Activated CD8-positive, alpha-beta T cell treated with anti-CD3 and anti-CD28 coated beads, Interleukin-2, amount 10 ng/mL, durations not matched to agents 7 days and 5 days (primary cell): ENCODE data around the gene VSTM2L. TPM values are rescaled to one million over a fixed set of nuclear protein-coding genes. Genes with fewer than 3 reads are reported as not detected.

ENCODE experiments used
- ATAC-seq: fragments of 150-1000 bp; cut with Tn5 transposase; one replicate; pipeline ENCODE4 v1.10.0; 2021; ENCODE audit warnings: moderate library complexity
- CTCF ChIA-PET: fragments of 350-600 bp; sonication (Branson Sonifier 250); formaldehyde crosslinking; loops from one replicate; lab custom pipeline; 2021; ENCODE audit warnings: antibody characterized with exemption; lab: Charles Lee
- POLR2A ChIA-PET: fragments of 350-600 bp; sonication (Branson Sonifier 250); formaldehyde crosslinking; loops from one replicate; lab custom pipeline; 2021; ENCODE audit warnings: antibody characterized with exemption; lab: Charles Lee
- DNase-seq: peaks from one replicate; pipeline ENCODE4 v3.0.0-alpha.2; 2020
- H3K27ac Mint-ChIP-seq: one replicate; pipeline ENCODE4 v1.8.0; 2021; ENCODE audit warnings: mild to moderate bottlenecking, mixed read lengths
- H3K27me3 Mint-ChIP-seq: one replicate; pipeline ENCODE4 v1.8.0; 2021; ENCODE audit warnings: low read depth, mixed read lengths
- H3K36me3 Mint-ChIP-seq: one replicate; pipeline ENCODE4 v1.8.0; 2021; ENCODE audit warnings: low read depth, mixed read lengths
- H3K4me1 Mint-ChIP-seq: one replicate; pipeline ENCODE4 v1.8.0; 2021; ENCODE audit warnings: low read depth, mixed read lengths
- H3K4me3 Mint-ChIP-seq: one replicate; pipeline ENCODE4 v1.8.0; 2021; ENCODE audit warnings: mild to moderate bottlenecking, mixed read lengths
- H3K9me3 Mint-ChIP-seq: one replicate; pipeline ENCODE4 v1.8.0; 2022; ENCODE audit warnings: mixed read lengths; ENCODE audit not compliant: insufficient read depth
- total RNA-seq, 2 experiments: library from RNA; stranded (reverse); gene quantifications; one replicate each; pipeline ENCODE4 v1.2.3, GENCODE V29; 2021

VSTM2L gene
- total RNA-seq, 2 experiments from 2014 or later: 0.21 TPM; not detected in 1

GRCh38 chr20:37984018-37984785 is 81.3 kb downstream of the VSTM2L start:
- no peak for DNase-seq
- CTCF ChIA-PET: interaction anchor here (1.1 kb wide), 1 partner anchor 16 kb away, joined by 3 read pairs; no protein-coding TSS in a partner anchor
- peaks cover 33% of the 10 kb centered on the region for H3K36me3 Mint-ChIP-seq
- H3K9me3 Mint-ChIP-seq: no peaks in the 10 kb centered on the region
- POLR2A ChIA-PET: no interaction called here
- H3K27ac Mint-ChIP-seq: no peak overlapping the region
- ATAC-seq: no peak
- H3K27me3 Mint-ChIP-seq: no peaks in the 10 kb centered on the region
- no peak overlapping the region for H3K4me3 Mint-ChIP-seq
- peaks cover 4% of the 10 kb centered on the region for H3K4me1 Mint-ChIP-seq

GRCh38 chr20:37986044-37986858 is 83.3 kb downstream of the VSTM2L start:
- CTCF ChIA-PET: no interaction called here
- no peak for ATAC-seq

GRCh38 chr20:37986873-37987601 is 84.1 kb downstream of the VSTM2L start:
- H3K27ac Mint-ChIP-seq: no peak overlapping the region

More at GRCh38 chr20:37986044-37986858, 83.3 kb downstream of the VSTM2L start:
- Mint-ChIP-seq H3K4me1 (peaks cover 23% of the 10 kb centered on the region), H3K4me3 (no peak overlapping the region), H3K27ac (no peak overlapping the region), H3K27me3 (no peaks in the 10 kb centered on the region), H3K36me3 (peaks cover 46% of the 10 kb centered on the region), H3K9me3 (no peaks in the 10 kb centered on the region)
- no peak for DNase-seq
- POLR2A ChIA-PET: interaction anchor here (0.6 kb wide), 1 partner anchor 437 kb away, joined by 3 read pairs; no protein-coding TSS in a partner anchor

GRCh38 chr20:37987602-37988290 is 84.8 kb downstream of the VSTM2L start:
- Mint-ChIP-seq H3K9me3 (no peaks in the 10 kb centered on the region), H3K36me3 (peaks cover 41% of the 10 kb centered on the region), H3K27ac (no peak overlapping the region), H3K27me3 (no peaks in the 10 kb centered on the region), H3K4me3 (no peak overlapping the region), H3K4me1 (peaks cover 32% of the 10 kb centered on the region)
- no peak for DNase-seq
- ChIA-PET CTCF (no interaction called here), POLR2A (no interaction called here)
- ATAC-seq: no peak

More at GRCh38 chr20:37986873-37987601, 84.1 kb downstream of the VSTM2L start:
- H3K27me3 Mint-ChIP-seq: no peaks in the 10 kb centered on the region
- ATAC-seq (no peak), DNase-seq (no peak)
- H3K4me1 Mint-ChIP-seq: peaks cover 30% of the 10 kb centered on the region
- peaks cover 46% of the 10 kb centered on the region for H3K36me3 Mint-ChIP-seq
- ChIA-PET CTCF (no interaction called here), POLR2A (no interaction called here)
- H3K4me3 Mint-ChIP-seq: no peak overlapping the region
- no peaks in the 10 kb centered on the region for H3K9me3 Mint-ChIP-seq

GRCh38 chr20:37988306-37988954 is 85.5 kb downstream of the VSTM2L start:
- POLR2A ChIA-PET: interaction anchor here (0.6 kb wide), 1 partner anchor 432 kb away, joined by 3 read pairs; no protein-coding TSS in a partner anchor
- H3K27me3 Mint-ChIP-seq: no peaks in the 10 kb centered on the region
- no peaks in the 10 kb centered on the region for H3K9me3 Mint-ChIP-seq
- CTCF ChIA-PET: no interaction called here
- peaks cover 39% of the 10 kb centered on the region for H3K36me3 Mint-ChIP-seq
- no peak for DNase-seq
- H3K27ac Mint-ChIP-seq: no peak overlapping the region
- no peak for ATAC-seq
- H3K4me1 Mint-ChIP-seq: peaks cover 37% of the 10 kb centered on the region
- H3K4me3 Mint-ChIP-seq: no peak overlapping the region

- CTCF ChIA-PET: interaction anchor here (0.6 kb wide), 1 partner anchor 425 kb away, joined by 3 read pairs; no protein-coding TSS in a partner anchor
- Mint-ChIP-seq H3K4me1 (peaks cover 37% of the 10 kb centered on the region), H3K27ac (peak overlapping the region; percentile 88), H3K9me3 (no peaks in the 10 kb centered on the region), H3K4me3 (peak overlapping the region; percentile 13), H3K27me3 (no peaks in the 10 kb centered on the region), H3K36me3 (peaks cover 44% of the 10 kb centered on the region)
- POLR2A ChIA-PET: interaction anchor here (0.6 kb wide), 1 partner anchor 820 kb away, joined by 8 read pairs; no protein-coding TSS in a partner anchor
- ATAC-seq: no peak
- DNase-seq: no peak
Measured at GRCh38 chr20:37989601-37990295, 86.8 kb downstream of the VSTM2L start.

- Mint-ChIP-seq H3K36me3 (peaks cover 51% of the 10 kb centered on the region), H3K27me3 (no peaks in the 10 kb centered on the region), H3K4me1 (peaks cover 37% of the 10 kb centered on the region), H3K9me3 (no peaks in the 10 kb centered on the region), H3K4me3 (peak overlapping the region; percentile 35), H3K27ac (peak overlapping the region; percentile 88)
- POLR2A ChIA-PET: no interaction called here
- peak; percentile 86 for DNase-seq
- peak; percentile 88 for ATAC-seq
- CTCF ChIA-PET: no interaction called here
Measured at GRCh38 chr20:37990571-37991151, 87.7 kb downstream of the VSTM2L start.

- CTCF ChIA-PET: interaction anchor here (0.6 to 1.7 kb wide), 4 partner anchors 16 to 76 kb away, joined by 3 to 5 read pairs (median 3); partner anchors contain the start of gene TTI1
- ATAC-seq (no peak), DNase-seq (no peak)
- Mint-ChIP-seq H3K27ac (peak overlapping the region; percentile 88), H3K27me3 (no peaks in the 10 kb centered on the region), H3K36me3 (peaks cover 55% of the 10 kb centered on the region), H3K9me3 (no peaks in the 10 kb centered on the region), H3K4me3 (peak overlapping the region; percentile 21), H3K4me1 (peaks cover 37% of the 10 kb centered on the region)
- POLR2A ChIA-PET: interaction anchor here (0.6 kb wide), 2 partner anchors 227 to 231 kb away, joined by 3 to 4 read pairs; no protein-coding TSS in a partner anchor
Measured at GRCh38 chr20:37991157-37991866, 88.4 kb downstream of the VSTM2L start.

GRCh38 chr20:37991908-37992307 is 89.0 kb downstream of the VSTM2L start:
- Mint-ChIP-seq H3K36me3 (peaks cover 55% of the 10 kb centered on the region), H3K27ac (no peak overlapping the region), H3K27me3 (no peaks in the 10 kb centered on the region), H3K9me3 (no peaks in the 10 kb centered on the region), H3K4me1 (peaks cover 37% of the 10 kb centered on the region), H3K4me3 (no peak overlapping the region)
- CTCF ChIA-PET: interaction anchor here (0.6 to 2.2 kb wide), 5 partner anchors 16 to 427 kb away, joined by 3 to 14 read pairs (median 3); partner anchors contain the start of gene TTI1
- ATAC-seq (no peak), DNase-seq (no peak)
- POLR2A ChIA-PET: interaction anchor here (0.6 kb wide), 2 partner anchors 227 to 230 kb away, joined by 3 to 4 read pairs; no protein-coding TSS in a partner anchor
